Measurements from ENCODE around the gene CITED1. TPM values are rescaled to one million over a fixed set of nuclear protein-coding genes. Genes with fewer than 3 reads are reported as not detected.
"Not testable (repeated sequence)": the region's sequence is repeated elsewhere in the genome, so short reads cannot be mapped to it uniquely, and the experiment has no call there.

Gene CITED1
- total RNA-seq, 1 experiment from 2014 or later, result 2.8 TPM

DNA sequence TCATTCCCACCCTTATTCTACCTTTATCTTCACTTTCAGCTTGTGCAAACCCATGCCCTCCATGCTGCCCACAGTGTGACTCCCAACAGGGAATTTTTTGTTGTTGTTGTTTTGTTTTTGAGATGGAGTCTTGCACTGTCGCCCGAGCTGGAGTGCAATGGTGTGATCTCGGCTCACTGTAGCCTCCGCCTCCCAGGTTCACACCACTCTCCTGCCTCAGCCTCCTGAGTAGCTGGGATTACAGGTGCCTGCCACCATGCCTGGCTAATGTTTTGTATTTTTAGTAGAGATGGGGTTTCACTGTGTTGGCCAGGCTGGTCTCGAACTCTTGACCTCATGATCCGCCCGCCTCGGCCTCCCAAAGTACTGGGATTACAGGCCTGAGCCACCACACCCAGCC is 13.9 kb upstream of the CITED1 start:
- DNase-seq (ENCODE audit: low read depth, low spot score); H3K36me3 ChIP-seq (ENCODE audit: control insufficient read depth in 1 of 2, insufficient read depth in 2 of 2, low read length in 2 of 2); H3K4me3 ChIP-seq (replicated peaks in 1 of 2; ENCODE audit: low read depth in 1 of 2, low read length in 2 of 2); H2AFZ ChIP-seq (ENCODE audit: low read depth, low read length, poor library complexity, severe bottlenecking); H4K20me1 ChIP-seq (ENCODE audit: insufficient read depth); H3K27me3 ChIP-seq (ENCODE audit: insufficient read depth, low read length); H3K4me1 ChIP-seq (ENCODE audit: control insufficient read depth in 1 of 2, insufficient read depth in 2 of 2, low read length in 2 of 2); H3K9me3 ChIP-seq (ENCODE audit: control insufficient read depth in 1 of 2, insufficient read depth in 1 of 2, low read depth in 1 of 2, low read length in 2 of 2); ATAC-seq; H3K27ac ChIP-seq (ENCODE audit: low read depth, low read length); H3K9ac ChIP-seq (ENCODE audit: low read length); intact Hi-C loops (cut with micrococcal nuclease); H3K79me2 ChIP-seq (ENCODE audit: insufficient read depth, low read length); H3K9me2 ChIP-seq (ENCODE audit: insufficient read depth); H3K4me2 ChIP-seq (ENCODE audit: low read length); CTCF ChIA-PET; BruUV-seq (replicated peaks): not testable (repeated sequence)
- RAD21 ChIA-PET (ENCODE audit: low non-redundant PET in 1 of 2, low total read pairs in 2 of 2, uncharacterized antibody in 2 of 2, unreplicated experiment in 2 of 2), result interaction anchor here in 1 of 2 experiments (0.5 kb wide), 1 partner anchor 14 kb away, joined by 5 read pairs; the partner anchor contains the start of gene CITED1
- POLR2A ChIA-PET, result interaction anchor here (1.3 kb wide), 1 partner anchor 42 kb away, joined by 5 read pairs; the partner anchor contains the start of gene RPS4X

DNA sequence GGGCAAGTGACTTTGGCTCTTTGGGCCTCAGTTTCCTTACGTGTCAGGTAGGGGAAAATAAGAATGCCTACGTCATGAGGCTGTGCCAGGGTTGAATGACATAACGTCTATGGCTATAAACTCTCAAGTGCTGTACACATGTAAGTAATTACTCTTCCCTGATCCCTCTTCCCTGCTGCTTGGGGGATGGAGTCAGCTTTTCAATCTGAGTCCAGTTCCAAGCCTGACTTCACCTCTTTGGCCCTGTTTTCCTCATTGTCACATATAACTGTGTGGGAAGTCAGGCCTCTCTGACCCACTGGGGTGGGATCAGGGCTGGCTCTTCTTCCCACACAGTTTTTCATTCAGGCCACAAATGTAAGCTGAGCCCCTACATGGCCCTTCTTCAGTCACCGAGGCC is 11.4 kb upstream of the CITED1 start:
- ATAC-seq (no peak), DNase-seq (ENCODE audit: low read depth, low spot score) (no peak)
- BruUV-seq (replicated peaks), result no TSS peak
- H3K27ac ChIP-seq (ENCODE audit: low read depth, low read length), result no peak overlapping the region
- CTCF ChIA-PET, result no interaction called here
- no peaks in the 10 kb centered on the region for H3K79me2 ChIP-seq (ENCODE audit: insufficient read depth, low read length)
- H3K4me1 ChIP-seq (ENCODE audit: control insufficient read depth in 1 of 2, insufficient read depth in 2 of 2, low read length in 2 of 2), result no peaks in the 10 kb centered on the region
- TF ChIP-seq SIN3A (IDR thresholded peaks at IDR 0.05; ENCODE audit: low read depth) (no peak), CBX3 (IDR thresholded peaks at IDR 0.05; ENCODE audit: low read depth) (no peak), ZNF274 (IDR thresholded peaks at IDR 0.05; ENCODE audit: low read depth, low read length) (no peak), JUND (IDR thresholded peaks at IDR 0.05) (no peak), EZH2phosphoT487 (IDR thresholded peaks at IDR 0.05; ENCODE audit: borderline replicate concordance) (no peak), YY1 (IDR thresholded peaks at IDR 0.05; ENCODE audit: extremely low read depth, insufficient replicate concordance, low read depth, low read length) (no peak), SP1 (IDR thresholded peaks at IDR 0.05; ENCODE audit: low read depth) (no peak), POLR2A (IDR thresholded peaks at IDR 0.05; ENCODE audit: borderline replicate concordance, extremely low read depth, insufficient read depth, insufficient read length) (no peak), ELF1 (IDR thresholded peaks at IDR 0.05; ENCODE audit: borderline replicate concordance, low read depth) (no peak), FOSL1 (IDR thresholded peaks at IDR 0.05; ENCODE audit: low read depth) (no peak), EGR1 (IDR thresholded peaks at IDR 0.05; ENCODE audit: low read depth) (no peak), RAD21 (IDR thresholded peaks at IDR 0.05; ENCODE audit: low read depth) (no peak), EZH2 (IDR thresholded peaks at IDR 0.05) (no peak)
- TF ChIP-seq, protein P1, sequence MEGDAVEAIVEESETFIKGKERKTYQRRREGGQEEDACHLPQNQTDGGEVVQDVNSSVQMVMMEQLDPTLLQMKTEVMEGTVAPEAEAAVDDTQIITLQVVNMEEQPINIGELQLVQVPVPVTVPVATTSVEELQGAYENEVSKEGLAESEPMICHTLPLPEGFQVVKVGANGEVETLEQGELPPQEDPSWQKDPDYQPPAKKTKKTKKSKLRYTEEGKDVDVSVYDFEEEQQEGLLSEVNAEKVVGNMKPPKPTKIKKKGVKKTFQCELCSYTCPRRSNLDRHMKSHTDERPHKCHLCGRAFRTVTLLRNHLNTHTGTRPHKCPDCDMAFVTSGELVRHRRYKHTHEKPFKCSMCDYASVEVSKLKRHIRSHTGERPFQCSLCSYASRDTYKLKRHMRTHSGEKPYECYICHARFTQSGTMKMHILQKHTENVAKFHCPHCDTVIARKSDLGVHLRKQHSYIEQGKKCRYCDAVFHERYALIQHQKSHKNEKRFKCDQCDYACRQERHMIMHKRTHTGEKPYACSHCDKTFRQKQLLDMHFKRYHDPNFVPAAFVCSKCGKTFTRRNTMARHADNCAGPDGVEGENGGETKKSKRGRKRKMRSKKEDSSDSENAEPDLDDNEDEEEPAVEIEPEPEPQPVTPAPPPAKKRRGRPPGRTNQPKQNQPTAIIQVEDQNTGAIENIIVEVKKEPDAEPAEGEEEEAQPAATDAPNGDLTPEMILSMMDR (IDR thresholded peaks at IDR 0.05 in 2 of 3, conservative IDR thresholded peaks at IDR 0.05 in 1 of 3; ENCODE audit: borderline replicate concordance in 1 of 3, insufficient read depth in 1 of 3, low read depth in 2 of 3, low read length in 2 of 3), result no peak
- TF ChIP-seq, protein P2, sequence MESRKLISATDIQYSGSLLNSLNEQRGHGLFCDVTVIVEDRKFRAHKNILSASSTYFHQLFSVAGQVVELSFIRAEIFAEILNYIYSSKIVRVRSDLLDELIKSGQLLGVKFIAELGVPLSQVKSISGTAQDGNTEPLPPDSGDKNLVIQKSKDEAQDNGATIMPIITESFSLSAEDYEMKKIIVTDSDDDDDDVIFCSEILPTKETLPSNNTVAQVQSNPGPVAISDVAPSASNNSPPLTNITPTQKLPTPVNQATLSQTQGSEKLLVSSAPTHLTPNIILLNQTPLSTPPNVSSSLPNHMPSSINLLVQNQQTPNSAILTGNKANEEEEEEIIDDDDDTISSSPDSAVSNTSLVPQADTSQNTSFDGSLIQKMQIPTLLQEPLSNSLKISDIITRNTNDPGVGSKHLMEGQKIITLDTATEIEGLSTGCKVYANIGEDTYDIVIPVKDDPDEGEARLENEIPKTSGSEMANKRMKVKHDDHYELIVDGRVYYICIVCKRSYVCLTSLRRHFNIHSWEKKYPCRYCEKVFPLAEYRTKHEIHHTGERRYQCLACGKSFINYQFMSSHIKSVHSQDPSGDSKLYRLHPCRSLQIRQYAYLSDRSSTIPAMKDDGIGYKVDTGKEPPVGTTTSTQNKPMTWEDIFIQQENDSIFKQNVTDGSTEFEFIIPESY (IDR thresholded peaks at IDR 0.05; ENCODE audit: extremely low read depth, insufficient replicate concordance, low read length), result no peak
- TF ChIP-seq, protein P3, sequence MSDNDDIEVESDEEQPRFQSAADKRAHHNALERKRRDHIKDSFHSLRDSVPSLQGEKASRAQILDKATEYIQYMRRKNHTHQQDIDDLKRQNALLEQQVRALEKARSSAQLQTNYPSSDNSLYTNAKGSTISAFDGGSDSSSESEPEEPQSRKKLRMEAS (IDR thresholded peaks at IDR 0.05), result no peak
- TF ChIP-seq, protein P4, sequence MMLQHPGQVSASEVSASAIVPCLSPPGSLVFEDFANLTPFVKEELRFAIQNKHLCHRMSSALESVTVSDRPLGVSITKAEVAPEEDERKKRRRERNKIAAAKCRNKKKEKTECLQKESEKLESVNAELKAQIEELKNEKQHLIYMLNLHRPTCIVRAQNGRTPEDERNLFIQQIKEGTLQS (IDR thresholded peaks at IDR 0.05), result no peak
- no peak overlapping the region for H3K4me2 ChIP-seq (ENCODE audit: low read length)
- no peak overlapping the region for H3K4me3 ChIP-seq (replicated peaks in 1 of 2; ENCODE audit: low read depth in 1 of 2, low read length in 2 of 2)
- intact Hi-C loops (cut with micrococcal nuclease), result no loop called here
- H3K27me3 ChIP-seq (ENCODE audit: insufficient read depth, low read length), result no peaks in the 10 kb centered on the region
- H3K9me2 ChIP-seq (ENCODE audit: insufficient read depth), result no peaks in the 10 kb centered on the region
- RAD21 ChIA-PET (ENCODE audit: low non-redundant PET in 1 of 2, low total read pairs in 2 of 2, uncharacterized antibody in 2 of 2, unreplicated experiment in 2 of 2), result no interaction called here
- H3K9ac ChIP-seq (ENCODE audit: low read length), result no peak overlapping the region
- H4K20me1 ChIP-seq (ENCODE audit: insufficient read depth), result no peaks in the 10 kb centered on the region
- no peaks in the 10 kb centered on the region for H3K36me3 ChIP-seq (ENCODE audit: control insufficient read depth in 1 of 2, insufficient read depth in 2 of 2, low read length in 2 of 2)
- POLR2A ChIA-PET, result no interaction called here
- no peaks in the 10 kb centered on the region for H3K9me3 ChIP-seq (ENCODE audit: control insufficient read depth in 1 of 2, insufficient read depth in 1 of 2, low read depth in 1 of 2, low read length in 2 of 2)
- H2AFZ ChIP-seq (ENCODE audit: low read depth, low read length, poor library complexity, severe bottlenecking), result no peak overlapping the region
